ENCODE data around the gene PGGT1B. TPM values are rescaled to one million over a fixed set of nuclear protein-coding genes. Genes with fewer than 3 reads are reported as not detected.
"Not testable (repeated sequence)": the region's sequence is repeated elsewhere in the genome, so short reads cannot be mapped to it uniquely, and the experiment has no call there.

PGGT1B gene
- total RNA-seq, 1 donor from 2014 or later, result 44.2 TPM

DNA sequence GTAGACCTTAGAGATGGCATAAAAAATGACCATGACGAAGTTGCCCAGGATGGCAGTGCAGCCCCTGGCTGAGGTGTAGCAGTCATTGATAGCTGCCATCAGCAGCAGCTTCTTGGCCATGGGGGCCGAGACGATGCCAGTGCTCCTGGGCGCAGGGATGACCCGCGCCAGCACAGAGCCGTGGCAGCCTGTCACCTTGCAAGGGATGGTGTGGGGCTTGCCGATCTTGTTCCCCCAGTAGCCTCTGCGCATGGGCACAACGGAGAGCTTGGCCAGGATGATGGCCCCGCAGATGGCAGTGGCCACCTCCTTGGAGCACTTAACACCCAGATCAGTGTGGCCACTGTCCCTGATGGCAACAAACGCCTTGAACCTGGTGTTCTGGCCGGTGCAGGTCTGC lies 2.1 kb upstream of the PGGT1B start:
- DNase-seq (ENCODE audit: low spot score) (no peak), ATAC-seq (no peak)
- intact Hi-C loops (cut with DNase I), result no loop called here

DNA sequence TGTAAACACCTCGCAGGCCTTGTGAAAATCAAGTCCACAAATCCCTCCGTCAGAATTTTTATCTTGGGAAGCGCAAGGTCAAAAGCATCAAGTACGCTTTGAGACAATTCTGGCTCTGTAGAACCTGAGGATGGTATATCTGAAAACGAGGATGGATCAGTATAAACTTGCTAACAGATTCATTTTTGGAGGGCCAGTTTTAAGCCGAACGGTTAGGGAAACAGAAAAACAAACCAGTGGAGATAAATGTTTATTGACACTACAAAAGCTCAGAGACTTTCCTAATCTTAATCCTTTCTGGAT lies 352 bp upstream of the PGGT1B start:
- ATAC-seq, result no peak
- DNase-seq (ENCODE audit: low spot score), result no peak
- intact Hi-C loops (cut with DNase I), result no loop called here

DNA sequence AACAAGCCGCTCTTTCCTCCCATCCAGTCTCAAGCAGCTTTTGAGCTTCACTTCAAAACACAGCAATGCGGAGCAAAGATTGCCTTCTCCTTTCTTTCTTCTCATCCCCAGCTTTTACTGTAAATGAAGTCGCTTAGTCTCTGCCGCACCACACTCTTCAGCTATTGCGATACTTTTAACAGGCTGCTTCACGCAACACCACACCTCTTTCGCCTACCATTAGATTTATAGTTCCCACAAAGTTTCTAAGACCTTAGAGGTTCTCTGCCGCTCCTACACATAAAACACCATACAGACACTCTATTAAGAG lies 711 bp downstream of the PGGT1B start:
- ATAC-seq, result no peak
- intact Hi-C loops (cut with DNase I), result no loop called here
- DNase-seq (ENCODE audit: low spot score), result no peak

DNA sequence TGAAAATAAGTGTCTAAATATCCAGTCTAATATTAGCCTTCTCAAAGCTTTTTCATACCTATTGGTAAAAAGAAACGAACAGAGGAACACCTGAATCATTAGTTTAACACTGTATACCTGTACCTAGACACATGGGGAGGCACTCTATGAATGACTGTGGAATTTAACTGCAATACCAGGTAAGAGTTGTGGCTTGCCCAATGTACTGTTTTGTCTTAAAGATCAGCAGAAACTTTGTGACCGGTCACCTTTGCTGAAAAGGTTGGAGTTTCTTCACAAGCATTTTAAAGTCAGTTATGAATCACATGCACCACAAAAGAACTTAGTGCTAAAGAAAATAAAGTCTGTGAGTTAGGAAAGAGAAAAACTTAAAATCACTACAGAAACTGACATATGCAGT lies 2.4 kb downstream of the PGGT1B start:
- ATAC-seq (no peak), DNase-seq (ENCODE audit: low spot score) (no peak)
- intact Hi-C loops (cut with DNase I), result no loop called here

DNA sequence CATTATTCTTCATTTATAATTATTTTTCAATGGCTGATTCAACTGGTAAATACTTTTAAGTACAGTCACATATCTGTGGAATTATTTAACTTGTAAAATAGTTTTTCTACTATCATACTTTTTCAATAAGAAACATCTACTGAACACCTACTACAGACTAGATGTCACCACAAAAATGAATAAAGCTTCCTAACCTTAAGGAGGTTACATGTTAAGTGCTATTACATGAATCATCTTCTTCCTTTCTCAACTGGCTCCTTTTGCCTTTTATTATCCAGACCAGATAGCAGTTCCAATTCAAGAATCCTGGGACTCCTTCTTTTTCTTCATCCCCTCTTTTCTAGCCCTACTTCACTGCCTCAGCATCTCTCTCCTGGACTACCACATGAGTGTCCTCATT lies 4.7 kb downstream of the PGGT1B start:
- no peak for ATAC-seq
- DNase-seq (ENCODE audit: low spot score), result no peak
- intact Hi-C loops (cut with DNase I), result no loop called here

DNA sequence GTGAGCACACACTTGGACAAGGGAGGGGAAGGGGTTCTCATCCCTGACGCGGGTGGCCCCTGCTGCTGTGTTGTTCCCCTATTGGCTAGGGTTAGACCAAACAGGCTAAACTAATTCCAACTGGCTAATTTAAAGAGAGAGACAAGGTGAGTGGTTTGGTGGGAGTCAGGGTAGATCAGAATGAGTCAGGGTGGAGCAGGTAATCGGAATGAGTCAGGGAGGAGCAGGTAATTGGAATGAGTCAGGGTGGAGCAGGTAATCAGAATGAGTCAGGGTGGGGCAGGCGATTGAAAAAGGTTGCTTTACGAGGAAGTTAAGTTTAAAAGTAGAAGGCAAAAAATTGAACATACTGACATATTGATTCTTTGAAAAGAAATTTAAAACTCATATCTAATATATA lies 13.3 kb downstream of the PGGT1B start:
- DNase-seq (ENCODE audit: low spot score); intact Hi-C loops (cut with DNase I): not testable (repeated sequence)

DNA sequence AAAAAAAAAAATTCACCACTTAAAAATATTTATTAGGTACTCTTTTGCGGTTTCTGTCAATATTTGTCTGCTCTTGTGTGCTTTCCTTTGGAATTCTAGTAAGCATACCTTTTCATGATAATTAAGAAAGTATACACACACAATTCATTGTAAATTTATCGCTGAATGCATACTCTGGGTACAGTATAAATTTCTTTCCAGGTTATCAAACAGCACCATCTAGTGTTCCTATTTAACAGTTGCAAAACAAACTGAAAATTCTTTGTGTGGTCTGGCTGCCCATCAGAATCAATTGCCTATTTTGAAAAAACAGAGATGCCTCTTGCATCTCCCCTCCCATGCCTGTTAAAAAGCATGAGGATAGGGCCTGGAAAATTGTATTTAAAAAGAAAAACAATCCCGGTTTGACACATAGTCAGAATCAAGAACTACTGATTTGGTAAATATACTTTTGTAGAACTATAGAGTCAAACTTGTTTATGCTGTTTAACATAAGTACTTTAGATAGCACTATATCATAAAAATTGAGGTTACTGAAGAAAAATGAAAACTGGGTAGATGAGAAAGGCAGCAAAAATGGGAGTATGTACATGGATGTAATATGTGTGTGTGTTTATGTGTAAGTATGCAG lies 16.2 kb downstream of the PGGT1B start:
- intact Hi-C loops (cut with DNase I), result no loop called here
- ATAC-seq (no peak), DNase-seq (ENCODE audit: low spot score) (no peak)

More for the DNA sequence above, 13.3 kb downstream of the PGGT1B start:
- not testable (repeated sequence) for ATAC-seq

DNA sequence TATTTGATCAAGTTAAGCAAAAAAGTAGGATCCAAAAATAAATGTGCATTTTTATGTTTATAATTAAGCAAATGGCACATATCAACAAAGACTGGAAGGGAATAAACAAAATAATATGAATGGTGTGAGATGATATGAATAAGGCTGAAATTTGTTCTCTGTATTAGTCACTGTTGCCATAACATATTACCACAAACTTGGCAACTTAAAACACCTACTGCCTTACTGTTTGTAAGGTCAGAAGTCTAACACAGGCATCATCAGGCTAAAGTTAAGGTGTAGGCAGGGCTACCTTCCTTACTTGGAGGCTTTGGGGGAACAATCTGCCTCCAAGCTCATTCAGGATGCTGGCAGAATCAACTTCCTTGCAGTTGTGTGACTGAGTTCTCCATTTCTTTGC lies 19.3 kb downstream of the PGGT1B start:
- intact Hi-C loops (cut with DNase I), result no loop called here
- DNase-seq (ENCODE audit: low spot score) (no peak), ATAC-seq (no peak)

DNA sequence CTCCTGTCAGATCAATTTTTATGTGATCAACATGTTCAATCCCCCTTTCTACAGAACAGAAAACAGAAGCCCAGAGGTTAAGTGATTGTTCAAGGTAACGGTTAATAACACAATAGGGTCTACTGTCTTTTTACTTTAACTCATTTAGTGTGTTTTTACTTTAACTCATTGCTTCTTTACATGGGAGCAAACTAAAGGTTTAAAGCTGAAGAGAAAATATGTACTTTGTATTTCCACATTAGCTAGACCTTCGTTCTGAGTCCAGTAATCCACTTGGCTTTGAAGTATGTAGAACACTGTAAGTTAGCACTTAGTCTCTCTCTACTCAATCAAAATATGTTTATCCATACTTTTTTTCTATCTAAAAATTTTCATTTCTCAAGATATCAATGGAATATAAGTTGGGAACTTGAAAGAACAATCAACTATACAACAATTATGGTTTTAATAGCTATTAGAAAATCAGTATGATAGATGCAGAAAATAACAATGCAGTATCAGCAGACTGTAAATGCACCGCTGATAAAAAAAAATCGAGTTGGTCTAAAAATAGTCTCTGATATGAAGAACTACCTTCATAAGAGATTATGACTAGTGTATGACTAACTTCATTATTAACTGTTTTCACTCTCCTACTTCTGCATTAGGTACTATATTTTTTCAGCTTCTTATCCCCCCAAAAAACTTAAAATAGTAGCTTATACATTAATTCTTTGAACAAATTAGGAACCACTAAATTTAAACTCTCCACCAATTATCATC lies 20.6 kb downstream of the PGGT1B start:
- ATAC-seq (no peak), DNase-seq (ENCODE audit: low spot score) (no peak)
- intact Hi-C loops (cut with DNase I), result no loop called here

DNA sequence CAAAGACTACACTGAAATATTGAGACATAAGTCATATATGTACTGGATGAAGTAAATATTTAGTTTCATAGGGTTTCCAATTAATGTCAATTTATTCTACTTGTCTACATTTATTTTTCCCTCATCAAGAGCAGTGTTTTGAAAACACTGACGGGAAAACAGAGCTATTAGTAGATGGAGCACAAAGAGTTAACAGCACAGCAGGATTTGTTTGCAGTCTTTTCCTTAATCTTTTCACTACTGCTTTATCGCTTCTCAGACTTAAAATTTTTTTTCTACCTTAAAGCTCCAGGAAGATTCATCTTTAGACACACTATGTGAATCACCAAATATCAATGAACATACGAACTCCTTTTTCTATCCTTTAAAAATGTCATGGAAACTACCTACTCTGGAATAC lies 25.6 kb downstream of the PGGT1B start:
- ATAC-seq (no peak), DNase-seq (ENCODE audit: low spot score) (no peak)
- intact Hi-C loops (cut with DNase I), result loop anchor here (10.0 kb wide), 1 partner anchor 142 kb away; no protein-coding TSS in a partner anchor

DNA sequence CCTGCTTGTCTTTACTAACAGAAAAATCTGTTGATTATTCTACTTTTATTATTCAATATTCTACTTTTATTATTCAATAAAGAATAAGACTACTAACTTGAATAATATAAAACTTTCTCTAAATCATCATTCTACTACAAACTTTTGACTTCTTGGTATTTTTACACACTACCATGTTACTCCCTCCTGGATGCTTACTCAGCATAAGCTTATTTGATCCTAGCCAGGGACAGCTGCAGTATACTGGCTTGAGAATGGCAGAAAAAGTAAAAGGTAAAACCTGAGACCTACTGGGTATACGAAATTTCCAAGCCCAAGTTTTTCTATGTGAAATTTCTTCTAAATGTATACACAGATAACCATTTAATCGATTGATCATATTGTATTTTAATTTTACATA lies 26.1 kb downstream of the PGGT1B start:
- intact Hi-C loops (cut with DNase I), result loop anchor here (10.0 kb wide), 1 partner anchor 142 kb away; no protein-coding TSS in a partner anchor
- ATAC-seq, result no peak
- no peak for DNase-seq (ENCODE audit: low spot score)

DNA sequence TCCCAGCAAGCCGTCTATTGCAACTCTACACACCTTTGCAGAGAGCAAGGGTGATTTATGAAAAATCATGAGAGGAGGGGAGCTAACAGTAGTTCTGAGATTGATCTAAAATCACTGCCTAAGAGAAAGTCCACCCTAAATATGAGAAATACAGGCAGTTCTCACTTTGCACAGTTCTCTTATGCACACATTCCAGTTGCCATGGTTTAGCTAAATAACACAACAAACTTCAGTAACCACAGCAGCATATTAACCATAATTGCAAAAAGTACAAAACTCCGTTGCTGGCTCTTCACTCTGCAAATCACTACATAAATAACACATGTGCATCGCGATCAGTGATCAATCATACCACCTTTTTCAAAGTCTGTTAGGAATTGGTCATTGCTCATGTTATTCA lies 31.1 kb downstream of the PGGT1B start:
- ATAC-seq, result no peak
- intact Hi-C loops (cut with DNase I), result loop anchor here (10.0 kb wide), 1 partner anchor 137 kb away; no protein-coding TSS in a partner anchor
- no peak for DNase-seq (ENCODE audit: low spot score)

DNA sequence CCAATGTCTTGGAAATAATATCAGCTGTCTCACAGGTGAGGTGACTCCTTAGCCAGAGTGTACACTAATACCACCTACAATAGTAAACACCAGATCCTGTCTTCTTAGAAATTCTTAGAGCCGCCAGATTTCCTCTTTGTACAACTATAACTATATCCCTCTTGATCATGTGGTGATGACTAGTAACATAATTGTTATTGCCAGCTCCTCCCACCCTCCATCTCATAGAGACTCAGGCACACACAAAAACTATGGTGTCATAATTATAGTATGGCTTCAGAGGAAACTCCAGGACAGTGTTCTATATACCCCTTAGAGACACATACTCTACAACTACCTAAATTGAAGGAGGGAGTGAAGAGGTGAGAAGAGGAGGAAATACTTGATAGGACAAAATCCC lies 33.1 kb downstream of the PGGT1B start:
- no peak for ATAC-seq
- DNase-seq (ENCODE audit: low spot score), result no peak
- intact Hi-C loops (cut with DNase I), result loop anchor here (10.0 kb wide), 1 partner anchor 135 kb away; no protein-coding TSS in a partner anchor

DNA sequence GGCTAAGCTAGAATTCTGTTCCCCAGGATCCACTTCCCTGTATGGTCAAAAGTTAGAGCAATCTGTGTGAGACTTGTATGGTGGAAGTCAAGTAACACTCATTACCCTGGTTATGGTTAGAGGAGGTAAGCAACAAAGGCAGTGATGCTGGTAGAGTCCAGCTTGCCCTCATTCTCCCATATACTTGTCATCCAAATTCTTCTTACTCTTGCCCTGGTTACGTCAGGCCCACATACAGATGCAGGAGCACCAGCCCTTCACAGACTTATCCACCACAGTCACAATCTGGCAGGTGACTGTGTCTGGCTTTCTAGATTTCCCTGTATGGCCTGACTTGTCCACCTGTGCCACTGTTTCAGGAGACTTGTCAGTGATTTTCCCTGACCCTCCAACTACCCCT lies 35.4 kb downstream of the PGGT1B start:
- ATAC-seq (no peak), DNase-seq (ENCODE audit: low spot score) (no peak)
- intact Hi-C loops (cut with DNase I), result no loop called here

DNA sequence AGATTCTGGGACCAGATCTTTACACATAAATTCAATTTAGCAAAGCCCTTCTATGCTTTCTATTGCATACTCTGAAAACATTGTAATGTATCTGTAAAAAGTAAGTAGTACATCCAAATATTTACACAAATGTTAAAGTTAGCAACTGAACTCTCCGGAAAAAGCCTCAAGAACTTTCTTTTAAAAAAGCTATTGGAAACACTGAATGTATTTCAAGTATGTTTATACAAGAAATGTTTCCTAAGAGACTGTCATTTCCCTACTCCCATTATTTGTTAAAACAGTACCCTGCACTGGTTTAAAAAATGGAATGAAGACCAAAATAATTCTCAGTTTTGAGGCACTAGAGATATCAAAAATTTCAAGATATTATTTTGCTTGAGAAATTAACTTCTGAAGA lies 48.1 kb downstream of the PGGT1B start:
- intact Hi-C loops (cut with DNase I), result no loop called here
- ATAC-seq (no peak), DNase-seq (ENCODE audit: low spot score) (no peak)

DNA sequence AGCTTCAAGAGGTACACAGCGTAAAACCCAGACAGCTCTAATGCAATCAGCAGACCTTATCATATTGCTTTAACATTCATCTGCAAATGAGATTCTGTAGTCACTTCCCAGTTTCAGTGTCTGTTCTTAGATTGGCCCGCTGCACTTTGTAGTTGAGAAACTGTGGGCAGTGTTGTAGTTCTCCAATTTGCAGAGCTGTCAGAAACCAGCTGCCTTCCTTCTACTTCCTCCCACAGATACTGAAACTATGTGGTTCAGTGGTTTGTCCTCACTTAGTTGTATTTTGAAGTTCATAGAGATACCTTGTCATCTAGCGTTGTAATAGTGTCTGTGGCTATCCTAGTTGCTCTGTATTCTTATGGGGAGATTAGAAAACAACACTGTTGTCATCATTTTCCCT lies 53.4 kb downstream of the PGGT1B start:
- DNase-seq (ENCODE audit: low spot score) (no peak), ATAC-seq (peak; percentile 76)
- intact Hi-C loops (cut with DNase I), result no loop called here

DNA sequence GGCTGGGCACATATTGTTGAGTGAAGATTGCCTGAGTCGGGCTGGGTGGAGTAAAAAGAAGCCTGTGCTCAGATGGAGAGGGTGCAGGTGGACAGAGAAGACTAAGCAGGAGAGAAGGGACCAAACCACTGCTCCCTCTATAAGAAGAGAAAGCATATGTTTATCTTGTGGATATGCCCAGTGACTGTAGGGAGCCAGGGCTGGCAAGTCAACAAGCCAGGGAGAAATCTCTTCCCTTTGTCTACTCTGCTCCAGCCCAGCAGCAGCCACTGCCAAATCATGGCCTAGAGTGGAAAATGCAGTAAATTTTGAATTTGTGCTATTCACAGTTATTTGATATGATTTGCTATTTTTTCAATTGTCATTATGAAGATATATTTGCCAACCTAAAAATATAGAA lies 59.7 kb downstream of the PGGT1B start:
- ATAC-seq, result no peak
- DNase-seq (ENCODE audit: low spot score), result no peak
- intact Hi-C loops (cut with DNase I), result no loop called here

DNA sequence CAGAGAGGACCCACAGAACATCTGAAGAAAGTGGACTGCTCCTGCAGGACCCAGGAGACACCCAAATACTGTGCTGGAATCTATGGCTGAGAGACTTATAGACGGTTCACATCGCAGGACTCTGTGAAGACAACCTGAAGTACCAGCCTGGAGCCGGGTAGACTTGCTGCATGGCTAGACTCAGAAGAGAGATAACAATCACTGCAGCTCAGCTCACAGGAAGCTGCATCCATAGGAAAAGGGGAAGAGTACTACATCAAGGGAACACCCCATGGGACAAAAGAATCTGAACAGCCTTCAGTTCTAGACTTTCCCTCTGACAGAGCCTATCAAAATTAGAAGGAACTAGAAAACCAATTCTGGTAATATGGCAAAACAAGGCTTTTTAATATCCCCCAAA lies 66.5 kb downstream of the PGGT1B start:
- intact Hi-C loops (cut with DNase I), result no loop called here

DNA sequence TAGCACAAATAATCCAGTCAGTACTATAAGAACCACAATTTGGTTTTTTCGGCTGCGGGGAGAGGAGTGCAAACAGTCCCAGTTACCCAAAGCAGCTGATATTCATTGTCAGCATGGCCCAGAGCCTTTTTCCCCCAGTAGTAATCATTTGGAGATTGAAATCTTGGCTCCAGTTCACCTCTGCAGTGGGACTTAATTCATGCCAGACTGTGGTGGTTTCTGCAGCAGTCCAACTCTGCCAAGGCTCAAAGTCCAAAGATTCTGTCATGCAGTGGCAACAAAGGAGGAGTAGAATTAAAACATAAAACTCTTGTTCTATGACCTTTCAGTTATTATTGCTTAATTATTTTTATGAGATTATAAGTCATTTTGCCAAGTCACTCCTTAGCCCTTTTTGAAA lies 68.0 kb downstream of the PGGT1B start:
- intact Hi-C loops (cut with DNase I), result no loop called here
- ATAC-seq (no peak), DNase-seq (ENCODE audit: low spot score) (no peak)

More for the DNA sequence above, 66.5 kb downstream of the PGGT1B start:
- no peak for ATAC-seq
- DNase-seq (ENCODE audit: low spot score), result no peak

DNA sequence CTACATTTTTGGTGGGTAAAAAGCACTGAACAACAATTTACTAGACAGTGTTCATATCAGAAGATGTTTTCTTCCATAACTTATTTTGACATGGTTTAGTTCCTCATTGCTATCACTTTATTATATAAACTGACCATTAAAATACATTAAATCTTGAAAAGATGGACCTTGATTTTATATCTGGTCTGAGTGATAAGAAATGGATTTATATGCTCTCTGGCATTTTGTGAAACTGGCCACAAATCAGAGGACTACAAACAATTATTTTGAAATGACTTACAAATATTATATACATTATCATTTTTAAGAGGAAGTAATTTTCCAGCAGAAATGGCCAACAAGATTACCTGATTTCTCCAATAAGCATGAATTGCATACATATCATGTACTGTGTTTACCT lies 69.4 kb downstream of the PGGT1B start:
- intact Hi-C loops (cut with DNase I), result no loop called here
- ATAC-seq, result no peak
- DNase-seq (ENCODE audit: low spot score), result no peak

DNA sequence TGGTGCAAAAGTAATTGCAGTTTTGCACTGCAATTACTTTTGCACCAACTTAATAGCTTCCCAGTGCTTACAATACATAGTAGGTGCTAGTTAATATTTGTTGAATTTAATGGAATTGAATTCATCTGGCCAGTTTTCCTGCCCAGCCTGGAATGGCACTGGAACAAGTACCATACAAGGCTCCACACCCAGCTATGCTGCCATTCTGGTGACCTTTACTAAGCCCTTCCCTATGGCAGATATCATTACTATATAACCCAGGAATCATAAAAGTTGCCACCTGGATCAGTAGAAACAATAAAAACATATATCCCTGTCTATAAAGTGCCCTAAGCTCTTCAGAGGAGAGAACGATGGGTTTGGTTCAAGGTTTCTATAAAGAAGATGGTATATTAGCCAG lies 70.6 kb downstream of the PGGT1B start:
- no peak for ATAC-seq
- intact Hi-C loops (cut with DNase I), result no loop called here
- DNase-seq (ENCODE audit: low spot score), result no peak

Measured in sciatic nerve (tissue), 2 donors.